Endodermal cell (in vitro differentiated cells): ENCODE results near the gene CCDC24. TPM values are rescaled to one million over a fixed set of nuclear protein-coding genes. Genes with fewer than 3 reads are reported as not detected.
A peak's percentile ranks its signal among the peaks of the same experiment; 100 is the strongest.

ENCODE experiments used
- DNase-seq: peaks from one replicate; pipeline ENCODE4 v3.0.0-alpha.2; 2017
- H3K27ac ChIP-seq: 2 replicates; pipeline ENCODE4 v1.5.1; 2013; ENCODE audit warnings: mild to moderate bottlenecking, low read depth, low read length, moderate library complexity
- H3K27me3 ChIP-seq: 2 replicates; pipeline ENCODE4 v1.6.1; 2013; ENCODE audit warnings: mild to moderate bottlenecking, low read length, moderate library complexity; ENCODE audit not compliant: insufficient read depth, control insufficient read depth, poor library complexity, severe bottlenecking
- H3K36me3 ChIP-seq: 2 replicates; pipeline ENCODE4 v1.7.0; 2013; ENCODE audit warnings: mild to moderate bottlenecking, low read length, moderate library complexity; ENCODE audit not compliant: control insufficient read depth, insufficient read depth
- H3K4me1 ChIP-seq: one replicate; pipeline ENCODE4 v1.7.0; 2013; ENCODE audit warnings: low read length; ENCODE audit not compliant: control insufficient read depth, insufficient read depth
- H3K4me3 ChIP-seq: 2 replicates; pipeline ENCODE4 v1.5.1; 2013; ENCODE audit warnings: mild to moderate bottlenecking, low read length, moderate library complexity
- H3K9ac ChIP-seq: 2 replicates; pipeline ENCODE4 v1.6.1; 2013; ENCODE audit warnings: mild to moderate bottlenecking, low read length, moderate library complexity; ENCODE audit not compliant: poor library complexity, severe bottlenecking; ENCODE audit errors: extremely low read depth
- H3K9me3 ChIP-seq: 2 replicates; pipeline ENCODE4 v1.6.1; 2013; ENCODE audit warnings: mild to moderate bottlenecking, low read length, moderate library complexity; ENCODE audit not compliant: control insufficient read depth
- H3K27ac Mint-ChIP-seq: 2 replicates; pipeline ENCODE4 v1.8.0; 2020; ENCODE audit warnings: mixed read lengths
- H3K27me3 Mint-ChIP-seq: 2 replicates; pipeline ENCODE4 v1.8.0; 2021; ENCODE audit warnings: mild to moderate bottlenecking, mixed read lengths; ENCODE audit not compliant: insufficient read depth
- H3K36me3 Mint-ChIP-seq: 2 replicates; pipeline ENCODE4 v1.8.0; 2020; ENCODE audit warnings: low read depth, mixed read lengths
- H3K4me1 Mint-ChIP-seq: 2 replicates; pipeline ENCODE4 v1.8.0; 2020; ENCODE audit warnings: mixed read lengths
- H3K4me3 Mint-ChIP-seq: 2 replicates; pipeline ENCODE4 v1.8.0; 2020; ENCODE audit warnings: mild to moderate bottlenecking, moderate library complexity, mixed read lengths
- H3K9me3 Mint-ChIP-seq: 2 replicates; pipeline ENCODE4 v1.8.0; 2020; ENCODE audit warnings: mild to moderate bottlenecking, mixed read lengths
- CTCF ChIP-seq: fragments of 200-600 bp; sonication (generic); conservative IDR thresholded peaks from 2 replicates; pipeline ENCODE4 v1.5.0; 2021; ENCODE audit warnings: antibody characterized with exemption, mild to moderate bottlenecking
- WGBS, 2 experiments: methylation state at CpG; one replicate each; pipeline versions ENCODE4 v1.1.5 to v1.1.7; 2013; ENCODE audit warnings: missing lambda C conversion rate in 2 of 2, mixed read lengths in 1 of 2; ENCODE audit not compliant: insufficient coverage in 1 of 2, insufficient read length in 1 of 2; 5-methylcytosine and 5-hydroxymethylcytosine counted together
- total RNA-seq, 2 donors: library from RNA; stranded (reverse); fragmentation: NEBNext Ultra II Directional in 1 of 2; extraction: Animal tissue kit (Norgen Biotek cat#: 25700) in 1 of 2; gene quantifications; 2 replicates in 1 of 2; 3 replicates in 1 of 2; pipeline ENCODE4 v1.2.1, GENCODE V29; 2021

Gene CCDC24
- total RNA-seq, 2 donors from 2014 or later = 26.6 to 31.1 TPM

DNA sequence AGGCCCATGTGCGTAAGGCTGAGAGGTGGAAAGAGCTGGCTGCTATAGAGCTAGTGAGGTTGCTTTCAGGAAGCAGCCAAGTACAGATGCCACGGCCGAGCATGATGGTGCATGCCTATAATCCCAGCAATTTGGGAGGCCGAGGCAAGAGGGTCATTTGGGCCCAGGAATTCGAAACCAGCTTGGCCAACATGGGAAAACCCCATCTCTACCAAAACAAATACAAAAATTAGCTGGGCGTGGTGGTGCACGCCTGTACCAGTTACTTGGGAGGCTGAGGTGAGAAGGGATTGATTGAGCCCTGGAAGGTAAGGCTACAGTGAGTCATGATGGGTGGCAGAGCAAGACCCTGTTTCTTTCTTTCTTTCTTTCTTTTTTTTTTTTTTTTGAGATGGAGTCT, 2.7 kb downstream of the CCDC24 start:
- DNase-seq = no peak
- Histone ChIP-seq H3K4me3 (no peak overlapping the region), H3K27ac (no peak overlapping the region), H3K36me3 (no peaks in the 10 kb centered on the region), H3K9ac (no peak overlapping the region), H3K9me3 (no peaks in the 10 kb centered on the region), H3K4me1 (peaks cover 18% of the 10 kb centered on the region), H3K27me3 (no peaks in the 10 kb centered on the region)
- no peak overlapping the region for H3K27ac Mint-ChIP-seq
- H3K27me3 Mint-ChIP-seq = no peaks in the 10 kb centered on the region
- peaks cover 32% of the 10 kb centered on the region for H3K4me1 Mint-ChIP-seq
- H3K4me3 Mint-ChIP-seq = no peak overlapping the region
- TF ChIP-seq CTCF = no peak
- H3K9me3 Mint-ChIP-seq = no peaks in the 10 kb centered on the region
- H3K36me3 Mint-ChIP-seq = no peaks in the 10 kb centered on the region
- 98 to 100% methylated on average over 4 to 7 of the region's 7 CpGs for WGBS, 2 experiments

DNA sequence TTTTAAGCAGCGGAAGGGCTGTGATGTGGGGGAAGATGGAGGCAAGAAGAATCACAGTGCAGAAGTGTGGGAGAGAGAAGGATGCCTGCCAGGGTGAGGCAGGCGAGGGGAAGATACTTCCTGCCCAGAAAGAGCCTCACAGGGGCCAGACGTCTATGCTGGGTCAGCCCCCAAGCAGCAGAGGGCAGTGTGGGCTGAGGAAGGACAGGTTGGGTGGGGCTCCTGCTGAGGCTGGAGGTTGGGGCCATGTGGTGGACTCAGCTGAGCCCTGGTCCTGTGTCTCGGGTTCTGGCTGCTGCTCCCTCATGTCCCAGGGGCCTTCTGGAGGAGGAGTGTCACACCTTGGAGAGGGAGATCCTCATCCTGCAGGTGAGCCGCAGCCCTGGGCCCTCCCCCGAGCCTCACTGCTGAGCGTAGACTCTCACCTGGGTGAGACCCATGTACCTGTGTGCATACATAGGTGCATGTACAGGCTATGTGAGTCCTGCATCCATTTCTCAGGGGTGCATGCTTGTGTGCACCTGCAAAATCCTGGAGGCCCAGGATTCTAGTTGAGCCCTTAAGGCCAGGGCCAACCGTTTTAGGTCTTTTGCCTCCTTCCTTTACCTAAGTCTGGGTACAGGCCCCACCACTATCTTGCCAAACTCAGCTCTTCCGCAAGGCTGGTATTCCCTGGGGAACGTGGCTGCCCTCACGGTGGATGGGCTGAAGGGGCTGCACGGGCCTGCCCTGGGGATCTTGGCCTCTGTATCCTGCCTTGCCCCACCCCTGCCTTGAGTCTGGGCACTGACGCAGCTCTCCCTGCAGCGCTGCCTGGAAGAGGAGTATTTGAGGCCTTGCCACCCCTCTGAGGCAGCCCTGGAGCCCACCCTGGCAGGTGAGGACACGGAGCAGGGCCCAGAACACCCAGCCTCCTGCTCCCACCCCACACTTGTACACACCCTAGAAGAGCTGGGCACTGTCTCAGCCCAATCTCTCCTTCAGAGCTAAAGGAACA, 3.7 kb downstream of the CCDC24 start:
- Mint-ChIP-seq H3K9me3 (no peaks in the 10 kb centered on the region), H3K27ac (peak overlapping the region; percentile 18), H3K4me3 (no peak overlapping the region), H3K27me3 (no peaks in the 10 kb centered on the region), H3K36me3 (no peaks in the 10 kb centered on the region), H3K4me1 (peaks cover 40% of the 10 kb centered on the region)
- Histone ChIP-seq H3K36me3 (no peaks in the 10 kb centered on the region), H3K27me3 (no peaks in the 10 kb centered on the region), H3K9me3 (no peaks in the 10 kb centered on the region), H3K4me3 (no peak overlapping the region), H3K4me1 (peaks cover 27% of the 10 kb centered on the region), H3K9ac (no peak overlapping the region), H3K27ac (peak overlapping the region; percentile 68)
- TF ChIP-seq CTCF = peak; percentile 80
- 80 to 94% methylated on average over 8 to 15 of the region's 15 CpGs for WGBS, 2 experiments
- peak; percentile 91 for DNase-seq

DNA sequence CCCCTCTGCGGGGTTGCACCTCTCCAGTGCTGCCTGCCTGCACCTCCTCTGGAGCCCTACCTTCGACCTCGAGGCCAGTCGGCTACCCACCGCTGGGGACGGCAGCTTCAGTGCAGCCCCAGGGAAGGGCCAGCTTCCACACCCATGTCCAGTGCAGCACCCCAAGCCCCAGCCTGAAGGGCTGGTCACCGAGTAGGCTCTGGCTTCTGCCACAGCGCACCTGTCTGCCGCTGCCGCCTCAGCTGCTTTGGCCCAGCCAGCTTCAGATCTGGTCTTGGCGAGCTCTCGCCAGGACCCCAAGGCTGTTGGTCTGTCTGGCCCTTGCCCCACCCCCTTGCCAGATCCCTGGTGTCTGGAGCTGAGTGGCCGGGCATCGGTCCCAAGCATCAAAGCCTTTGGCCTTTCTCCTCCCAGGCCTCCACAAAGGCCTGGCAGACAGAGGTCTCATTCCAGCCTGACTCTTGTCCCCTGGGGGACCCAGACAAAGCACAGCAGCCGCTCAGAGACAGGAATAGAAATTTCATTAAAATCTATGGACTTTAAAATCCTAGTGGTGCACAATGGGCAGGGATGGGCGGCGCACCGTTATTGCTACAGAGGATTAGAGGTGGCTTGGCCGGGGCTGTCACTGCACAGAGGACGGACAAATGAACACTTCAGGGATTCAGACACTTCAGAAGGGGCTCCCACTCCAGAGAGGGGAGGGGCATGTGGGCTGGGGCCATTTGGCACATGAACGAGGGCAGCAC, 4.8 kb downstream of the CCDC24 start:
- peaks cover 7% of the 10 kb centered on the region for H3K36me3 Mint-ChIP-seq
- DNase-seq = no peak
- no peaks in the 10 kb centered on the region for H3K9me3 Mint-ChIP-seq
- no peak overlapping the region for H3K9ac ChIP-seq
- no peaks in the 10 kb centered on the region for H3K27me3 Mint-ChIP-seq
- H3K27ac Mint-ChIP-seq = no peak overlapping the region
- H3K4me3 Mint-ChIP-seq = no peak overlapping the region
- no peaks in the 10 kb centered on the region for H3K9me3 ChIP-seq
- H3K36me3 ChIP-seq = no peaks in the 10 kb centered on the region
- WGBS, 2 experiments = 83 to 93% methylated on average over 12 to 21 of the region's 21 CpGs
- H3K4me1 Mint-ChIP-seq = peaks cover 45% of the 10 kb centered on the region
- H3K4me1 ChIP-seq = peaks cover 35% of the 10 kb centered on the region
- TF ChIP-seq CTCF = no peak
- no peak overlapping the region for H3K4me3 ChIP-seq
- peak overlapping the region; percentile 68 for H3K27ac ChIP-seq
- H3K27me3 ChIP-seq = no peaks in the 10 kb centered on the region
